ENCODE results near the gene SERPINA1. TPM values are rescaled to one million over a fixed set of nuclear protein-coding genes. Genes with fewer than 3 reads are reported as not detected.
A peak's percentile ranks its signal among the peaks of the same experiment; 100 is the strongest.

The SERPINA1 gene
- total and polyA plus RNA-seq, 2 of the 13 experiments (the other 11 are each of a cell fraction or from before 2014, with no cell fraction given), result 3,266 to 11,015 TPM

DNA sequence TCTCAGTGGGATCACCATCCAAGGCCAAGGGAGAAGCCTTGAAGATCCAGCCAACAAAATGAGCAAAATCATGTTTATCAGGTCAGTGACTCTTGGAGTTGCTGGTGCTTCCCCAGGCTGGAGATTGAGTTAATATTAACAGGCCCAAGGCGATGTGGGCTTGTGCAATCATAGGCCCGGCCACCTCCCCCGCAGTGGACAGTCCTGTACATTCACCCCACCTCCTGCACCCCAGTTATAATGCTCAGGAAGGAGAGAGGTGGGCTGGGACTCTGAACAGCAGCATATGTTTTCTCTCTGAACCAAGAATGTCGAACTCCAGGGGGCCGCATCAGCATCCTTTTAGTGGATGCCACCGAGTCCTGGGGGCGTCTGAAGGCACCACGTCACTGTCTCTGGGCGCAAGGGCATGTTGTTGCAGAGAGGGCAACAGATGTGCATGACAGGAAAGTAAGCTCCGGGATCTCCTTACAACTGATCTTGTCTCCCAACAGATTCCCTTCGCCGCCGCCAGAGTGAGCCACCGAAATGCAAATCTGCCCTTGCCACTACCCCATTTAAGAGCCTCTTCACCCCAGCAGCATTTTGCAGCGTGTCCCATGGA lies 33.1 kb downstream of the SERPINA1 start (continued):
- TF ChIP-seq, protein P1, sequence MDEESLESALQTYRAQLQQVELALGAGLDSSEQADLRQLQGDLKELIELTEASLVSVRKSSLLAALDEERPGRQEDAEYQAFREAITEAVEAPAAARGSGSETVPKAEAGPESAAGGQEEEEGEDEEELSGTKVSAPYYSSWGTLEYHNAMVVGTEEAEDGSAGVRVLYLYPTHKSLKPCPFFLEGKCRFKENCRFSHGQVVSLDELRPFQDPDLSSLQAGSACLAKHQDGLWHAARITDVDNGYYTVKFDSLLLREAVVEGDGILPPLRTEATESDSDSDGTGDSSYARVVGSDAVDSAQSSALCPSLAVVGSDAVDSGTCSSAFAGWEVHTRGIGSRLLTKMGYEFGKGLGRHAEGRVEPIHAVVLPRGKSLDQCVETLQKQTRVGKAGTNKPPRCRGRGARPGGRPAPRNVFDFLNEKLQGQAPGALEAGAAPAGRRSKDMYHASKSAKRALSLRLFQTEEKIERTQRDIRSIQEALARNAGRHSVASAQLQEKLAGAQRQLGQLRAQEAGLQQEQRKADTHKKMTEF (CRISPR knock-in tag; IDR thresholded peaks at IDR 0.05), result peak; percentile 55; the same call in 1 of the 2 replicates
- TF ChIP-seq, protein P2, sequence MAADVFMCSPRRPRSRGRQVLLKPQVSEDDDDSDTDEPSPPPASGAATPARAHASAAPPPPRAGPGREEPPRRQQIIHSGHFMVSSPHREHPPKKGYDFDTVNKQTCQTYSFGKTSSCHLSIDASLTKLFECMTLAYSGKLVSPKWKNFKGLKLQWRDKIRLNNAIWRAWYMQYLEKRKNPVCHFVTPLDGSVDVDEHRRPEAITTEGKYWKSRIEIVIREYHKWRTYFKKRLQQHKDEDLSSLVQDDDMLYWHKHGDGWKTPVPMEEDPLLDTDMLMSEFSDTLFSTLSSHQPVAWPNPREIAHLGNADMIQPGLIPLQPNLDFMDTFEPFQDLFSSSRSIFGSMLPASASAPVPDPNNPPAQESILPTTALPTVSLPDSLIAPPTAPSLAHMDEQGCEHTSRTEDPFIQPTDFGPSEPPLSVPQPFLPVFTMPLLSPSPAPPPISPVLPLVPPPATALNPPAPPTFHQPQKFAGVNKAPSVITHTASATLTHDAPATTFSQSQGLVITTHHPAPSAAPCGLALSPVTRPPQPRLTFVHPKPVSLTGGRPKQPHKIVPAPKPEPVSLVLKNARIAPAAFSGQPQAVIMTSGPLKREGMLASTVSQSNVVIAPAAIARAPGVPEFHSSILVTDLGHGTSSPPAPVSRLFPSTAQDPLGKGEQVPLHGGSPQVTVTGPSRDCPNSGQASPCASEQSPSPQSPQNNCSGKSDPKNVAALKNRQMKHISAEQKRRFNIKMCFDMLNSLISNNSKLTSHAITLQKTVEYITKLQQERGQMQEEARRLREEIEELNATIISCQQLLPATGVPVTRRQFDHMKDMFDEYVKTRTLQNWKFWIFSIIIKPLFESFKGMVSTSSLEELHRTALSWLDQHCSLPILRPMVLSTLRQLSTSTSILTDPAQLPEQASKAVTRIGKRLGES (CRISPR knock-in tag; IDR thresholded peaks at IDR 0.05; ENCODE audit: borderline replicate concordance), result 0 out of 2 replicates have a peak, but pooled peaks have one; percentile 29
- 0 out of 2 replicates have a peak, but pooled peaks have one; percentile 30 for TF ChIP-seq REPIN1 (CRISPR knock-in tag; IDR thresholded peaks at IDR 0.05; ENCODE audit: borderline replicate concordance, low read depth)
- TF ChIP-seq PHB2 (IDR thresholded peaks at IDR 0.05; ENCODE audit: partially characterized antibody), result no peak
- 0 out of 2 replicates have a peak, but pooled peaks have one; percentile 31 for TF ChIP-seq GATAD1 (CRISPR knock-in tag; IDR thresholded peaks at IDR 0.05)
- peak; percentile 62 for TF ChIP-seq ASH2L (IDR thresholded peaks at IDR 0.05; ENCODE audit: insufficient read length, low read depth, low read length)
- TF ChIP-seq, protein P3, sequence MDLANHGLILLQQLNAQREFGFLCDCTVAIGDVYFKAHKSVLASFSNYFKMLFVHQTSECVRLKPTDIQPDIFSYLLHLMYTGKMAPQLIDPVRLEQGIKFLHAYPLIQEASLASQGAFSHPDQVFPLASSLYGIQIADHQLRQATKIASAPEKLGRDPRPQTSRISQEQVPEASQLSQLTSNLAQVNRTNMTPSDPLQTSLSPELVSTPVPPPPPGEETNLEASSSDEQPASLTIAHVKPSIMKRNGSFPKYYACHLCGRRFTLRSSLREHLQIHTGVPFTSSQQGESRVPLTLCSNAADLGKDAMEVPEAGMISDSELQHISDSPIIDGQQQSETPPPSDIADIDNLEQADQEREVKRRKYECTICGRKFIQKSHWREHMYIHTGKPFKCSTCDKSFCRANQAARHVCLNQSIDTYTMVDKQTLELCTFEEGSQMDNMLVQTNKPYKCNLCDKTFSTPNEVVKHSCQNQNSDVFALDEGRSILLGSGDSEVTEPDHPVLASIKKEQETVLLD (CRISPR knock-in tag; IDR thresholded peaks at IDR 0.05; ENCODE audit: low read depth), result no peak
- TF ChIP-seq KAT8 (CRISPR knock-in tag; IDR thresholded peaks at IDR 0.05), result 0 out of 2 replicates have a peak, but pooled peaks have one; percentile 29
- peak; percentile 25 for TF ChIP-seq ZNF883 (CRISPR knock-in tag; IDR thresholded peaks at IDR 0.05; ENCODE audit: not compliant biosample characterization)
- peak; percentile 38; the same call in 1 of the 2 replicates for TF ChIP-seq NFKB2 (CRISPR knock-in tag; IDR thresholded peaks at IDR 0.05; ENCODE audit: borderline replicate concordance)
- peak; percentile 79 for TF ChIP-seq NR2F6 (IDR thresholded peaks at IDR 0.05)
- peak; percentile 62 for TF ChIP-seq NR2F6 (CRISPR knock-in tag; IDR thresholded peaks at IDR 0.05)
- peak; percentile 72; the same call in 1 of the 2 replicates for TF ChIP-seq ZNF747 (CRISPR knock-in tag; IDR thresholded peaks at IDR 0.05; ENCODE audit: borderline replicate concordance)
- TF ChIP-seq, protein P4, sequence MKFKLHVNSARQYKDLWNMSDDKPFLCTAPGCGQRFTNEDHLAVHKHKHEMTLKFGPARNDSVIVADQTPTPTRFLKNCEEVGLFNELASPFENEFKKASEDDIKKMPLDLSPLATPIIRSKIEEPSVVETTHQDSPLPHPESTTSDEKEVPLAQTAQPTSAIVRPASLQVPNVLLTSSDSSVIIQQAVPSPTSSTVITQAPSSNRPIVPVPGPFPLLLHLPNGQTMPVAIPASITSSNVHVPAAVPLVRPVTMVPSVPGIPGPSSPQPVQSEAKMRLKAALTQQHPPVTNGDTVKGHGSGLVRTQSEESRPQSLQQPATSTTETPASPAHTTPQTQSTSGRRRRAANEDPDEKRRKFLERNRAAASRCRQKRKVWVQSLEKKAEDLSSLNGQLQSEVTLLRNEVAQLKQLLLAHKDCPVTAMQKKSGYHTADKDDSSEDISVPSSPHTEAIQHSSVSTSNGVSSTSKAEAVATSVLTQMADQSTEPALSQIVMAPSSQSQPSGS (CRISPR knock-in tag; IDR thresholded peaks at IDR 0.05), result peak; percentile 52; the same call in 1 of the 2 replicates
- peak in 1 of 2 experiments; percentile 54; a peak in 2 of 4 replicates for TF ChIP-seq EP300 (IDR thresholded peaks at IDR 0.05; ENCODE audit: low read depth in 2 of 2, low read length in 2 of 2)
- no peak; the same call in 1 of the 2 replicates for TF ChIP-seq EP300 (CRISPR knock-in tag; IDR thresholded peaks at IDR 0.05; ENCODE audit: borderline replicate concordance)
- peak; percentile 86; the same call in 1 of the 2 replicates for TF ChIP-seq ZNF598 (CRISPR knock-in tag; IDR thresholded peaks at IDR 0.05; ENCODE audit: borderline replicate concordance)
- 0 out of 2 replicates have a peak, but pooled peaks have one; percentile 19 for TF ChIP-seq BCL6 (CRISPR knock-in tag; IDR thresholded peaks at IDR 0.05)
- TF ChIP-seq PLRG1 (conservative IDR thresholded peaks at IDR 0.05), result no peak
- TF ChIP-seq, protein P5, sequence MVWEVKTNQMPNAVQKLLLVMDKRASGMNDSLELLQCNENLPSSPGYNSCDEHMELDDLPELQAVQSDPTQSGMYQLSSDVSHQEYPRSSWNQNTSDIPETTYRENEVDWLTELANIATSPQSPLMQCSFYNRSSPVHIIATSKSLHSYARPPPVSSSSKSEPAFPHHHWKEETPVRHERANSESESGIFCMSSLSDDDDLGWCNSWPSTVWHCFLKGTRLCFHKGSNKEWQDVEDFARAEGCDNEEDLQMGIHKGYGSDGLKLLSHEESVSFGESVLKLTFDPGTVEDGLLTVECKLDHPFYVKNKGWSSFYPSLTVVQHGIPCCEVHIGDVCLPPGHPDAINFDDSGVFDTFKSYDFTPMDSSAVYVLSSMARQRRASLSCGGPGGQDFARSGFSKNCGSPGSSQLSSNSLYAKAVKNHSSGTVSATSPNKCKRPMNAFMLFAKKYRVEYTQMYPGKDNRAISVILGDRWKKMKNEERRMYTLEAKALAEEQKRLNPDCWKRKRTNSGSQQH (CRISPR knock-in tag; IDR thresholded peaks at IDR 0.05; ENCODE audit: low read depth), result peak; percentile 73; the same call in 1 of the 2 replicates
